GM19463 (cell line): ENCODE measurements around the gene METRN.

Source experiments
- ATAC-seq: cut with Tn5 transposase; IDR thresholded peaks from one replicate; pipeline ENCODE4 v1.9.1; 2021; ENCODE audit warnings: mild to moderate bottlenecking, moderate library complexity; ENCODE audit not compliant: unreplicated experiment

The METRN gene

GRCh38 chr16:767743-768235 lies 52.9 kb downstream of the METRN start:
- no peak for ATAC-seq

- ATAC-seq = no peak
These were observed 53.5 kb downstream of the METRN start for GRCh38 chr16:768428-768827.
